Stimulated activated CD8-positive, alpha-beta memory T cell treated with anti-CD3 and anti-CD28 coated beads, Interleukin-12 subunit alpha, Interleukin-12 subunit beta, amount 100 ng/mL, for 1 hour (primary cell): ENCODE data around the gene MYT1.
"Not testable (repeated sequence)": the region's sequence is repeated elsewhere in the genome, so short reads cannot be mapped to it uniquely, and the experiment has no call there.

Experiments
- DNase-seq: peaks from one replicate; pipeline ENCODE4 v3.0.0-alpha.2; 2020; ENCODE audit warnings: low read depth

The MYT1 gene

GRCh38 chr20:64232794-64233193, 68.5 kb downstream of the MYT1 start:
- DNase-seq = no peak

- no peak for DNase-seq
These were observed 69.5 kb downstream of the MYT1 start for GRCh38 chr20:64233725-64234124.

GRCh38 chr20:64234291-64234791, 70.1 kb downstream of the MYT1 start:
- DNase-seq = no peak

GRCh38 chr20:64234921-64235565, 70.8 kb downstream of the MYT1 start:
- DNase-seq = not testable (repeated sequence)

- DNase-seq = no peak
These were observed 72.2 kb downstream of the MYT1 start for GRCh38 chr20:64236137-64237088.

GRCh38 chr20:64237316-64237715, 73.1 kb downstream of the MYT1 start:
- DNase-seq = no peak

GRCh38 chr20:64238115-64238825, 74.0 kb downstream of the MYT1 start:
- no peak for DNase-seq

GRCh38 chr20:64238851-64239387, 74.7 kb downstream of the MYT1 start:
- DNase-seq = no peak

GRCh38 chr20:64239449-64240242, 75.4 kb downstream of the MYT1 start:
- no peak for DNase-seq

- no peak for DNase-seq
These were observed 76.2 kb downstream of the MYT1 start for GRCh38 chr20:64240243-64241015.

GRCh38 chr20:64241061-64241460, 76.8 kb downstream of the MYT1 start:
- DNase-seq = no peak

- no peak for DNase-seq
These were observed 77.9 kb downstream of the MYT1 start for GRCh38 chr20:64242003-64242796.

GRCh38 chr20:64242797-64243475, 78.7 kb downstream of the MYT1 start:
- no peak for DNase-seq

GRCh38 chr20:64244281-64244805, 80.1 kb downstream of the MYT1 start:
- no peak for DNase-seq

- DNase-seq = no peak
These were observed 80.8 kb downstream of the MYT1 start for GRCh38 chr20:64244870-64245603.

GRCh38 chr20:64245746-64246595, 81.7 kb downstream of the MYT1 start:
- no peak for DNase-seq

- no peak for DNase-seq
These were observed 82.5 kb downstream of the MYT1 start for GRCh38 chr20:64246616-64247306.
